K562 (cell line): ENCODE measurements around the gene FBXW7. TPM values are rescaled to one million over a fixed set of nuclear protein-coding genes. Genes with fewer than 3 reads are reported as not detected.

ENCODE experiments used
- ATAC-seq: fragments of 200-7000 bp; cut with Tn5 transposase; 3 replicates; pipeline ENCODE4 v1.9.1; 2020; ENCODE audit warnings: moderate library complexity
- BruUV-seq: library from RNA; stranded (reverse); fragments of 400-500 nt; replicated peaks from 2 replicates; lab custom pipeline; 2021; lab: Mats Ljungman, UMichigan
- CTCF ChIA-PET: fragments of 300-600 bp; formaldehyde crosslinking; extraction: SDS; loops from one replicate; lab custom pipeline; 2021; ENCODE audit warnings: low intra/inter-chr PET ratio; lab: Yijun Ruan, JAX
- POLR2A ChIA-PET: fragments of 300-600, 350-650 bp; sonication (Branson Sonifier 250); formaldehyde crosslinking; extraction: SDS; loops from one replicate; lab custom pipeline; 2021; ENCODE audit warnings: antibody characterized with exemption, inconsistent platforms; lab: Yijun Ruan, JAX
- DNase-seq, 4 experiments: peaks; one replicate each; pipeline versions ENCODE4 v3.0.0 to v3.0.0-alpha.2; 2011 to 2018; ENCODE audit warnings: low spot score in 3 of 4, mixed read lengths in 3 of 4; ENCODE audit errors: extremely low read depth in 1 of 4
- FAIRE-seq: peaks from 2 replicates; lab custom pipeline; 2011; peaks lifted over from hg19 to GRCh38; lab: Jason Lieb, UNC
- H2AFZ ChIP-seq: 2 replicates; pipeline ENCODE4 v1.6.0; 2011; ENCODE audit warnings: low read depth, low read length, control low read depth, inconsistent platforms
- H3K27ac ChIP-seq: fragments of 200-600 bp; 3 replicates; pipeline ENCODE4 v1.8.0; 2011; ENCODE audit warnings: low read depth, mild to moderate bottlenecking, control low read depth, inconsistent platforms, low read length, moderate library complexity, mixed read lengths; ENCODE audit errors: extremely low read depth
- H3K27me3 ChIP-seq, 2 experiments: fragments of 300-600 bp in 1 of 2; 2 replicates in 1 of 2; 3 replicates in 1 of 2; pipeline versions ENCODE4 v1.6.0 to v1.8.0; 2011; ENCODE audit warnings: inconsistent platforms in 2 of 2, low read length in 2 of 2, mild to moderate bottlenecking in 1 of 2, mixed read lengths in 1 of 2, moderate library complexity in 1 of 2; ENCODE audit not compliant: control insufficient read depth in 2 of 2, insufficient read depth in 2 of 2
- H3K36me3 ChIP-seq: fragments of 300-600 bp; 3 replicates; pipeline ENCODE4 v1.8.0; 2011; ENCODE audit warnings: mild to moderate bottlenecking, low read length, inconsistent platforms; ENCODE audit not compliant: control insufficient read depth, insufficient read depth
- H3K4me1 ChIP-seq, 2 experiments: fragments of 200-600 bp in 1 of 2; replicated peaks in 1 of 2; 2 replicates in 1 of 2; 3 replicates in 1 of 2; pipeline versions ENCODE4 v1.5.1 to v1.8.0; 2011; ENCODE audit warnings: inconsistent platforms in 2 of 2, low read length in 2 of 2, mild to moderate bottlenecking in 1 of 2, mixed read lengths in 1 of 2, moderate library complexity in 1 of 2; ENCODE audit not compliant: control insufficient read depth in 2 of 2, insufficient read depth in 2 of 2
- H3K4me2 ChIP-seq: 2 replicates; pipeline ENCODE4 v1.6.1; 2011; ENCODE audit warnings: low read length, control low read depth, inconsistent platforms, mixed read lengths; ENCODE audit not compliant: insufficient read depth
- H3K4me3 ChIP-seq: fragments of 200-600 bp; sonication (generic), shearing (Covaris generic); 2 replicates; pipeline ENCODE4 v1.5.1; 2016; ENCODE audit warnings: control low read depth, inconsistent platforms
- H3K79me2 ChIP-seq: fragments of 200-600 bp; 3 replicates; pipeline ENCODE4 v1.8.0; 2011; ENCODE audit warnings: low read length, inconsistent platforms; ENCODE audit not compliant: control insufficient read depth, insufficient read depth
- H3K9ac ChIP-seq, 2 experiments: 2 replicates each; pipeline versions ENCODE4 v1.6.0 to v1.6.1; 2011; ENCODE audit warnings: low read depth in 2 of 2, low read length in 2 of 2, control low read depth in 1 of 2, inconsistent platforms in 1 of 2, mild to moderate bottlenecking in 1 of 2, mixed read lengths in 1 of 2; ENCODE audit not compliant: insufficient read depth in 1 of 2
- H3K9me1 ChIP-seq: one replicate; pipeline ENCODE4 v1.6.0; 2011; ENCODE audit warnings: inconsistent platforms, mild to moderate bottlenecking, low read length, moderate library complexity; ENCODE audit not compliant: control insufficient read depth, insufficient read depth
- H3K9me3 ChIP-seq: replicated peaks from 2 replicates; pipeline ENCODE4 v1.5.1; 2011; ENCODE audit warnings: low read depth, low read length, inconsistent platforms; ENCODE audit not compliant: control insufficient read depth, insufficient read depth
- H4K20me1 ChIP-seq: replicated peaks from 2 replicates; pipeline ENCODE4 v1.6.1; 2011; ENCODE audit warnings: low read length, inconsistent platforms, mixed read lengths; ENCODE audit not compliant: control insufficient read depth, insufficient read depth
- DEAF1 ChIP-seq: fragments of 450-650 bp; formaldehyde crosslinking; IDR thresholded peaks from 2 replicates; pipeline ENCODE4 v1.4.0; 2020; ENCODE audit warnings: mild to moderate bottlenecking, moderate library complexity
- E2F4 ChIP-seq: sonication (generic); formaldehyde crosslinking; IDR thresholded peaks from 2 replicates; pipeline ENCODE4 v1.8.0; 2022; ENCODE audit warnings: mild to moderate bottlenecking, low read depth, missing genetic modification reagents
- RBBP5 ChIP-seq: fragments of 200-600 bp; sonication (generic); IDR thresholded peaks from 2 replicates; pipeline ENCODE4 v1.6.1; 2012; ENCODE audit warnings: borderline replicate concordance, mild to moderate bottlenecking, low read length, control low read depth, inconsistent platforms; ENCODE audit not compliant: insufficient read depth, poor library complexity, severe bottlenecking
- RBM39 ChIP-seq: fragments of 200-400 bp; formaldehyde crosslinking; optimal IDR thresholded peaks from 2 replicates; pipeline ENCODE3; 2018; ENCODE audit warnings: low read depth, low read length
- SRSF3 ChIP-seq: fragments of 200-400 bp; formaldehyde crosslinking; IDR thresholded peaks from 2 replicates; pipeline ENCODE4 v1.6.1; 2016; ENCODE audit warnings: mild to moderate bottlenecking, low read length, moderate library complexity; ENCODE audit not compliant: insufficient read depth
- TBP ChIP-seq: optimal IDR thresholded peaks from 2 replicates; pipeline ENCODE3; 2011; ENCODE audit warnings: low read depth, low read length, improper control_type of control experiment
- TCF15 ChIP-seq: fragments of 250-450 bp; sonication (Bioruptor Pico); IDR thresholded peaks from 2 replicates; pipeline ENCODE4 v1.8.0; 2022; ENCODE audit warnings: moderate library complexity, mild to moderate bottlenecking, inconsistent platforms
- TFE3 ChIP-seq: fragments of 450-650 bp; formaldehyde crosslinking; IDR thresholded peaks from 2 replicates; pipeline ENCODE4 v1.4.0; 2020; ENCODE audit warnings: mild to moderate bottlenecking, mixed read lengths
- THRAP3 ChIP-seq: fragments of 450-650 bp; IDR thresholded peaks from 2 replicates; pipeline ENCODE4 v1.6.1; 2016; ENCODE audit warnings: mild to moderate bottlenecking, inconsistent platforms, borderline replicate concordance
- ZNF311 ChIP-seq: fragments of 250-450 bp; sonication (Bioruptor Pico); IDR thresholded peaks from 2 replicates; pipeline ENCODE4 v1.4.0; 2020; ENCODE audit warnings: mild to moderate bottlenecking, moderate library complexity
- WGBS: fragments of 100-300 bp; shearing (Covaris generic); methylation state at CpG from one replicate; pipeline ENCODE4 v1.1.6; 2016; ENCODE audit warnings: low coverage, mixed read lengths; ENCODE audit not compliant: insufficient coverage; ENCODE audit errors: missing lambda C conversion rate; 5-methylcytosine and 5-hydroxymethylcytosine counted together
- in situ Hi-C: fragments of 300-500 bp; cut with MboI; formaldehyde crosslinking; loops from 4 replicates; pipeline ENCODE4 v1.15.0; 2018; ENCODE audit warnings: inconsistent platforms, mixed read lengths
- intact Hi-C: fragments of 100-400 bp; cut with micrococcal nuclease; formaldehyde crosslinking; loops from 2 replicates; pipeline ENCODE4 v1.14.2; 2022
- polyA plus RNA-seq, 8 experiments: library from polyadenylated mRNA; depleted of rRNA in 4 of 8; stranded (reverse) in 5 of 8; unstranded in 3 of 8; fragments of >200 nt; fragmentation: Nextera tagmentation in 2 of 8; fragmentation: Illumina TruSeq in 1 of 8; extraction: Ambion mirVana in 2 of 8; extraction: Trizol in 1 of 8; gene quantifications; 2 replicates each; pipeline versions ENCODE4 v1.2.1 to v1.2.3, GENCODE V29; 2011 to 2014; ENCODE audit warnings: inconsistent platforms in 1 of 8, missing spikeins in 1 of 8
- total RNA-seq, 7 experiments: library from RNA; depleted of rRNA in 6 of 7; stranded (reverse); fragments of >200 nt in 6 of 7; fragmentation: Illumina TruSeq in 2 of 7; extraction: Trizol in 2 of 7; gene quantifications; 2 replicates each; pipeline versions ENCODE4 v1.2.1 to v1.2.3, GENCODE V29; 2011 to 2021; ENCODE audit warnings: low replicate concordance in 1 of 7

Gene FBXW7
- total and polyA plus RNA-seq, 9 of the 15 experiments (the other 6 are each of a cell fraction or from before 2014, with no cell fraction given): 6.8 to 44.2 (median 16.4) TPM

GRCh38 chr4:152448038-152448707, 87.7 kb downstream of the FBXW7 start:
- in situ Hi-C loops (no loop called here), intact Hi-C loops (no loop called here)
- ChIA-PET CTCF (no interaction called here), POLR2A (no interaction called here)
- Histone ChIP-seq H3K9me3 (no peaks in the 10 kb centered on the region), H4K20me1 (no peaks in the 10 kb centered on the region), H3K36me3 (no peaks in the 10 kb centered on the region), H3K27me3 (no peaks in the 10 kb centered on the region), H3K27ac (no peak overlapping the region), H2AFZ (no peak overlapping the region), H3K4me3 (no peak overlapping the region), H3K4me1 (no peaks in the 10 kb centered on the region), H3K4me2 (no peak overlapping the region), H3K79me2 (peaks cover 5% of the 10 kb centered on the region; the same call in 1 of the 3 replicates), H3K9ac (no peak overlapping the region), H3K9me1 (no peaks in the 10 kb centered on the region)
- DNase-seq (no peak), FAIRE-seq (peak; percentile 66), ATAC-seq (no peak)
- 76% methylated on average over 6 of the region's 6 CpGs for WGBS
- TF ChIP-seq TFE3 (CRISPR knock-in tag) (no peak), ZNF311 (CRISPR knock-in tag) (no peak)
- no TSS peak for BruUV-seq

GRCh38 chr4:152443859-152444258, 92.0 kb downstream of the FBXW7 start:
- H3K27ac ChIP-seq: no peak overlapping the region
- BruUV-seq: no TSS peak
- no peak overlapping the region for H3K4me3 ChIP-seq
- no peak overlapping the region for H3K4me2 ChIP-seq
- H2AFZ ChIP-seq: no peak overlapping the region
- ATAC-seq (no peak), FAIRE-seq (no peak), DNase-seq (no peak)
- H3K9me1 ChIP-seq: no peaks in the 10 kb centered on the region
- H3K9ac ChIP-seq: no peak overlapping the region
- in situ Hi-C loops: no loop called here
- POLR2A ChIA-PET: no interaction called here
- no peaks in the 10 kb centered on the region for H3K4me1 ChIP-seq
- no peaks in the 10 kb centered on the region for H3K9me3 ChIP-seq
- H3K36me3 ChIP-seq: no peaks in the 10 kb centered on the region
- CTCF ChIA-PET: no interaction called here
- H3K79me2 ChIP-seq: peaks cover 6% of the 10 kb centered on the region; the same call in 1 of the 3 replicates
- H4K20me1 ChIP-seq: no peaks in the 10 kb centered on the region
- H3K27me3 ChIP-seq: no peaks in the 10 kb centered on the region
- WGBS: 76% methylated on average over 3 of the region's 3 CpGs
- intact Hi-C loops: no loop called here
- TF ChIP-seq THRAP3: no peak
- no peak for TF ChIP-seq SRSF3
- no peak for TF ChIP-seq RBBP5
- TF ChIP-seq TCF15 (CRISPR knock-in tag): no peak
- TF ChIP-seq TBP: no peak
- TF ChIP-seq RBM39: no peak
- TF ChIP-seq E2F4: no peak
- no peak for TF ChIP-seq DEAF1
